Fibroblast of mammary gland (primary cell): ENCODE measurements around the gene CCDC141.
"Not testable (repeated sequence)": the region's sequence is repeated elsewhere in the genome, so short reads cannot be mapped to it uniquely, and the experiment has no call there.

ENCODE experiments used
- DNase-seq: peaks from one replicate; pipeline ENCODE4 v3.0.0-alpha.2; 2010; ENCODE audit warnings: low read depth
- H3K4me3 ChIP-seq: 2 replicates; pipeline ENCODE4 v1.5.1; 2011; ENCODE audit warnings: low read depth, mild to moderate bottlenecking, low read length, moderate library complexity; ENCODE audit not compliant: control insufficient read depth
- CTCF ChIP-seq: conservative IDR thresholded peaks from 2 replicates; pipeline ENCODE4 v1.5.1; 2011; ENCODE audit warnings: low read depth, low read length, inconsistent platforms; ENCODE audit not compliant: control insufficient read depth, insufficient read depth

CCDC141 gene

GRCh38 chr2:178997477-178997876 is 52.5 kb downstream of the CCDC141 start:
- DNase-seq = no peak
- H3K4me3 ChIP-seq = no peak overlapping the region
- no peak for TF ChIP-seq CTCF

- no peak overlapping the region for H3K4me3 ChIP-seq
- no peak for DNase-seq
- TF ChIP-seq CTCF = no peak
Observed at GRCh38 chr2:178997067-178997466, 52.9 kb downstream of the CCDC141 start.

- H3K4me3 ChIP-seq = no peak overlapping the region
- no peak for TF ChIP-seq CTCF
- DNase-seq = no peak
Observed at GRCh38 chr2:178994264-178994663, 55.7 kb downstream of the CCDC141 start.

- no peak for DNase-seq
Observed at GRCh38 chr2:178993788-178994187, 56.1 kb downstream of the CCDC141 start.

GRCh38 chr2:178992719-178993118 is 57.2 kb downstream of the CCDC141 start:
- peak; percentile 11 for DNase-seq

More at GRCh38 chr2:178993788-178994187, 56.1 kb downstream of the CCDC141 start:
- no peak overlapping the region for H3K4me3 ChIP-seq
- TF ChIP-seq CTCF = no peak

GRCh38 chr2:178990533-178991241 is 59.2 kb downstream of the CCDC141 start:
- TF ChIP-seq CTCF = no peak
- no peak for DNase-seq
- H3K4me3 ChIP-seq = no peak overlapping the region

More at GRCh38 chr2:178992719-178993118, 57.2 kb downstream of the CCDC141 start:
- peak; percentile 21 for TF ChIP-seq CTCF
- H3K4me3 ChIP-seq = not testable (repeated sequence)

- not testable (repeated sequence) for H3K4me3 ChIP-seq, DNase-seq
Observed at GRCh38 chr2:178989424-178989823, 60.5 kb downstream of the CCDC141 start.

GRCh38 chr2:178982652-178983051 is 67.3 kb downstream of the CCDC141 start:
- not testable (repeated sequence) for DNase-seq, H3K4me3 ChIP-seq
